ENCODE measurements around the gene STOML1. TPM values are rescaled to one million over a fixed set of nuclear protein-coding genes. Genes with fewer than 3 reads are reported as not detected.

STOML1 gene
- total RNA-seq, 4 donors from 2014 or later = 15.3 to 42.1 (median 30.1) TPM

GRCh38 chr15:74038707-74039655 is 46.9 kb upstream of the STOML1 start:
- Histone ChIP-seq H3K4me1 (peaks cover 0 to 28% of the 10 kb centered on the region in 2 donors), H3K27me3 (no peaks in the 10 kb centered on the region), H3K4me3 (replicated peaks in 1 of 3) (no peak overlapping the region), H3K9me3 (no peaks in the 10 kb centered on the region), H3K36me3 (peaks cover 25 to 26% of the 10 kb centered on the region in 2 donors), H3K27ac (peak overlapping the region in 1 of 3 donors; percentile 53)
- 55 to 56% methylated on average over 9 of the region's 9 CpGs for WGBS, 2 donors
- DNase-seq = no peak
- TF ChIP-seq POLR2A (IDR thresholded peaks at IDR 0.05) = no peak
- TF ChIP-seq CTCF (IDR thresholded peaks at IDR 0.05) = no peak
- intact Hi-C loops (cut with DNase I) = loop anchor here (5.0 kb wide), 1 partner anchor 67 kb away; no protein-coding TSS in a partner anchor

DNA sequence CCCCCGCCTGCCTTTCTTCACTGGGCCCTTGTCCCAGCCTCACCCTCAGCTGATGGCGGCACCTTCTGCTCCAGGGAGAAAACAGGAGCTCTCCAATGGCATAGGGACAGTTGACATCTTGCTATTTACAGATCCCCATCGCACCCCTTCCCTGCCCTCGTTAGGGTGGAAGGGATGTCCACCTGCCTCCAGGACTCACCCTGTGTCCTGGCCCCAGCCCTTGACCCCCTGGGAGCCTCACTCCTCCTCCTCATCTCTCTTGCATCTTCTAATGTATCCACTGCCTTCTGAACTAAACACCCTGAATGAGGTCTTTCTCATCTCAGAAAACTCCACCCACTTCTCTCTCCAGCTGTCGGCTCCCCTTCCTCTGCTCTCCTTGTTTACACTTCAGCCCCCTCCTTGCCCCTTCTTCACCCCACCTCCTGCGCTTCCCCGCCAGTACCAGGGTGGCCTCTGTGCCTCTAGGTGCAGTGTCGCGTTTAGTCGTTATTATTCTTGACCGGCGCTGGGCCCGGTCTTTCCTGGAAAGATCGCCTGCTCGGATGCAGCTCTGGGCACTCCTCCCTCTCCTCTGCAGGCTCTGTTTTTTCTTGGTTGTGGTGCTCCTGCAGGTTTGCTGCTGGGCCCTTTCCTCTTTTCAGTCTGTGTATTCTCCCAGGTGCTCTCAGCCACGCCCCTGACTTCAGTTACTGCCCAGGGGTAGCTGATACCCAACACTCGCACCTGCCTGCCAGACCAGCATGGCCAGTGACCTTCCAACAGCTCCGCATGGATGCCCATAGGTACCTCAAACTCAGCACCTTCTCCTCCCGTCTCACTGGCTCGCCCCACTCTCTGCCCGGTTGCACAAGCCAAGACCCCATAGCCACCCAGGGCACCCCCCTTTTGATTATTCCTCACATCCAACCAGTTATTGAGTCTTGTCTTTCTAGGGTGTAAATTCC is 45.3 kb upstream of the STOML1 start:
- no peak for DNase-seq
- H3K9me3 ChIP-seq = no peaks in the 10 kb centered on the region
- no peak overlapping the region for H3K27ac ChIP-seq
- H3K27me3 ChIP-seq = no peaks in the 10 kb centered on the region
- H3K4me3 ChIP-seq (replicated peaks in 1 of 3) = no peak overlapping the region
- 46 to 53% methylated on average over 21 of the region's 21 CpGs for WGBS, 2 donors
- peaks cover 39 to 41% of the 10 kb centered on the region in 2 donors for H3K36me3 ChIP-seq
- TF ChIP-seq CTCF (IDR thresholded peaks at IDR 0.05) = no peak
- TF ChIP-seq POLR2A (IDR thresholded peaks at IDR 0.05) = no peak
- intact Hi-C loops (cut with DNase I) = loop anchor here (5.0 kb wide), 1 partner anchor 65 kb away; no protein-coding TSS in a partner anchor
- peaks cover 0 to 31% of the 10 kb centered on the region in 2 donors for H3K4me1 ChIP-seq

DNA sequence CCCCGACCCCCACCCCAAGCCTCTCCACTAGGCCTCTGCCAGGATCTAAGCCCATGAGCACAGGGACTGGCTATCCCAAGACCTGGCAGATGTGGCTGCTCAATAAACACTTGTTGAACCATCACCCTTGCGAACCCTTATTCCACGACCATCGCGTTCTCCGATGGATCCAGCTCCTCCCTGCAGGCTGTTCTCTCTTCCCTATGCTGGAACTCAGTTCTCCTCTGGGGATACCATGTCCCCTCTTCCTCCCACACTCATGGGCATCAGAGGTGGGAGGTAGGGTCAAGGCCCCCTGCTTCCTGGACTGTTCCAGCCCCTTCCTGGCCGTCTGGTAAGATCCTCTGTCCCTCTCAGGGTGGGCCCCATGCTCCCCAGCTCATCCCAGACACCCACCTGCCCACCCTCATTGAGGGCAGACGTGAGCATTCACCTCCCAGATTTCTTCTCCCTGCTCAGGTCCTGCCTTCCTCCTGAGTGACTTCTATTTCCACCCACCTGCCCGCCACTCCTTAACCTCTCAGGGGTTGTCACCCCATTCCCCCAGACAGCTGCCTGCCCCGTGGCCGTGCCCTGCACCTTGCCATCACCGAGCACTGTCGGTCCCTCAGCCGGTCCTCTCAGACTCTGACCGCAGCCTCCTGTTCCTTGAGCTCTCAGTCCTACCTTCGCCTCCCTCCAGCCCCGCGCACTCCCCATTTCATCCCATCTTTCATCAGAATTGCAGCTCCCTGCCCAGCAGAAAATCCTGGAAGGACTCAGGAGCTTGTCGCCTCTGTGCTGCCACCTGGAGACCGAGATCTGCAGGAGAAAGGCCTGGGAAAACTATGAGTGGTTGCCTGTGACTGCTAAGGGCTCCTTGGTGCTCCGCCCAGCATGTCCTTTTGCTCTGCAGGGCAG is 44.4 kb upstream of the STOML1 start:
- peak; percentile 83 to 87 for DNase-seq
- Histone ChIP-seq H3K4me1 (peaks cover 0 to 32% of the 10 kb centered on the region in 2 donors), H3K27me3 (no peaks in the 10 kb centered on the region), H3K4me3 (replicated peaks in 1 of 3) (no peak overlapping the region), H3K36me3 (peaks cover 39 to 41% of the 10 kb centered on the region in 2 donors), H3K9me3 (no peaks in the 10 kb centered on the region), H3K27ac (no peak overlapping the region)
- intact Hi-C loops (cut with DNase I) = loop anchor here (5.0 kb wide), 1 partner anchor 64 kb away; no protein-coding TSS in a partner anchor
- TF ChIP-seq POLR2A (IDR thresholded peaks at IDR 0.05) (no peak), CTCF (IDR thresholded peaks at IDR 0.05) (peak in 4 of 6 experiments; percentile 26 to 69 (median 59))
- 65 to 70% methylated on average over 21 of the region's 21 CpGs for WGBS, 2 donors

DNA sequence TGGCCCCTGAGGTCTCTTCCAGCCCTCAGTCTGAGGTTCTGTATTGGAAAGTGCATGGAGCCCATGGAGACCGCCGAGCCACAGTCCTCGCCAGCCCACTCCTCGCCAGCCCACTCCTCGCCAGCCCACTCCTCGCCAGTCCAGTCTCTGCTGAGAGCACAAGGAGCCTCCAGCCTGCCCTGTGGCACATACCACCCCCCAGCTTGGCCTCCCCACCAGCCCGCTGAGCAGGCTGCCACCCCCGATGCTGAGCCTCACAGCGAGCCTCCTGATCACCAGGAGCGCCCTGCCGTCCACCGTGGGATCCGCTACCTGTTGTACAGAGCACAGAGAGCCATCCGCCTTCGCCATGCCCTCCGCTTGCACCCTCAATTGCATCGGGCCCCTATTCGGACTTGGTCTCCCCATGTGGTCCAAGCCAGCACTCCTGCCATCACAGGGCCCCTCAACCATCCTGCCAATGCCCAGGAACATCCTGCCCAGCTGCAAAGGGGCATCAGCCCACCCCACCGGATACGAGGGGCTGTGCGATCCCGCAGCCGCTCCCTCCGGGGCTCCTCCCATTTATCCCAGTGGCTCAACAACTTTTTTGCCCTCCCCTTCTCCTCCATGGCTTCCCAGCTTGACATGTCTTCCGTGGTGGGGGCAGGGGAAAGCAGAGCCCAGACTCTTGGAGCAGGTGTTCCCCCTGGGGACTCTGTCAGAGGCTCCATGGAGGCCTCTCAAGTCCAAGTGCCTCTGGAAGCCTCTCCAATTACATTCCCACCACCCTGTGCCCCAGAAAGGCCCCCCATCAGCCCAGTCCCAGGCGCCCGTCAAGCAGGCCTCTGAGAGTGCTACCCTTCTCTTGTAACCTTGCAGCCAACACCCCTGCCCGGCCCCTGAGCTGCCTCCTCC is 43.3 kb upstream of the STOML1 start:
- Histone ChIP-seq H3K27me3 (no peaks in the 10 kb centered on the region), H3K27ac (no peak overlapping the region), H3K4me1 (peaks cover 0 to 28% of the 10 kb centered on the region in 2 donors), H3K36me3 (peaks cover 39 to 41% of the 10 kb centered on the region in 2 donors), H3K4me3 (replicated peaks in 1 of 3) (no peak overlapping the region), H3K9me3 (no peaks in the 10 kb centered on the region)
- TF ChIP-seq CTCF (IDR thresholded peaks at IDR 0.05) (no peak), POLR2A (IDR thresholded peaks at IDR 0.05) (no peak)
- WGBS, 2 donors = 90 to 94% methylated on average over 27 of the region's 28 CpGs
- DNase-seq = no peak
- intact Hi-C loops (cut with DNase I) = loop anchor here (5.0 kb wide), 1 partner anchor 63 kb away; no protein-coding TSS in a partner anchor
